IPS-15b (cell line): Measurements from ENCODE around the gene ADIPOQ.
"Not testable (repeated sequence)": the region's sequence is repeated elsewhere in the genome, so short reads cannot be mapped to it uniquely, and the experiment has no call there.

Experiments used
- H3K27me3 ChIP-seq: one replicate; pipeline ENCODE4 v1.6.1; 2013; ENCODE audit warnings: low read length; ENCODE audit not compliant: control insufficient read depth, insufficient read depth
- H3K36me3 ChIP-seq: one replicate; pipeline ENCODE4 v1.6.1; 2013; ENCODE audit warnings: low read length; ENCODE audit not compliant: control insufficient read depth, insufficient read depth
- H3K4me1 ChIP-seq: one replicate; pipeline ENCODE4 v1.6.1; 2013; ENCODE audit warnings: mild to moderate bottlenecking, low read length; ENCODE audit not compliant: control insufficient read depth, insufficient read depth
- H3K4me3 ChIP-seq: one replicate; pipeline ENCODE4 v1.5.1; 2013; ENCODE audit warnings: low read depth, low read length
- H3K9ac ChIP-seq: one replicate; pipeline ENCODE4 v1.6.1; 2013; ENCODE audit warnings: low read depth, mild to moderate bottlenecking, low read length
- H3K9me3 ChIP-seq: one replicate; pipeline ENCODE4 v1.6.1; 2013; ENCODE audit warnings: mild to moderate bottlenecking, low read length; ENCODE audit not compliant: control insufficient read depth, insufficient read depth

ADIPOQ gene

GRCh38 chr3:186831798-186832197, 10.7 kb upstream of the ADIPOQ start:
- H3K4me1 ChIP-seq, result no peaks in the 10 kb centered on the region
- peaks cover 44% of the 10 kb centered on the region for H3K27me3 ChIP-seq
- no peaks in the 10 kb centered on the region for H3K36me3 ChIP-seq
- no peaks in the 10 kb centered on the region for H3K9me3 ChIP-seq
- no peak overlapping the region for H3K4me3 ChIP-seq
- no peak overlapping the region for H3K9ac ChIP-seq

DNA sequence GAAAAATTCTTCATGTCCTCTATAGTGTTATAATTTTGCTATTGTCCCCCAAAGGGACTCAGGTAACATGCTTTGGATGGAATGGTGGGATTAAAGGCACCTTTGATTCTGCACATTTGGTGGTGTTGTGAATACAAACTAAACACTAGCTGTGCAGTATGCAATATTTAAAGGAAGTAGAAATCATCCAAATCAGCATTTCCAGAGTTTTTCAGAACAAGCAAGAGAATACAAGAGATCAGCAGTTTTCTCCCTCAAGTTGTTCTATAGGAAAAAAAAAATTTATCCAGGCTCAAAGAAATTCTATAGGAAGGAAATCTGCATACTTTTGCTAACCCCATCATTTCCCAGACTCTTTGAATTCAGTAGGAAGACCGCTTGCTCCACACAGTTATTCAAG, 10.2 kb upstream of the ADIPOQ start:
- no peak overlapping the region for H3K4me3 ChIP-seq
- no peaks in the 10 kb centered on the region for H3K4me1 ChIP-seq
- no peaks in the 10 kb centered on the region for H3K9me3 ChIP-seq
- H3K9ac ChIP-seq, result no peak overlapping the region
- H3K27me3 ChIP-seq, result peaks cover 44% of the 10 kb centered on the region
- no peaks in the 10 kb centered on the region for H3K36me3 ChIP-seq

DNA sequence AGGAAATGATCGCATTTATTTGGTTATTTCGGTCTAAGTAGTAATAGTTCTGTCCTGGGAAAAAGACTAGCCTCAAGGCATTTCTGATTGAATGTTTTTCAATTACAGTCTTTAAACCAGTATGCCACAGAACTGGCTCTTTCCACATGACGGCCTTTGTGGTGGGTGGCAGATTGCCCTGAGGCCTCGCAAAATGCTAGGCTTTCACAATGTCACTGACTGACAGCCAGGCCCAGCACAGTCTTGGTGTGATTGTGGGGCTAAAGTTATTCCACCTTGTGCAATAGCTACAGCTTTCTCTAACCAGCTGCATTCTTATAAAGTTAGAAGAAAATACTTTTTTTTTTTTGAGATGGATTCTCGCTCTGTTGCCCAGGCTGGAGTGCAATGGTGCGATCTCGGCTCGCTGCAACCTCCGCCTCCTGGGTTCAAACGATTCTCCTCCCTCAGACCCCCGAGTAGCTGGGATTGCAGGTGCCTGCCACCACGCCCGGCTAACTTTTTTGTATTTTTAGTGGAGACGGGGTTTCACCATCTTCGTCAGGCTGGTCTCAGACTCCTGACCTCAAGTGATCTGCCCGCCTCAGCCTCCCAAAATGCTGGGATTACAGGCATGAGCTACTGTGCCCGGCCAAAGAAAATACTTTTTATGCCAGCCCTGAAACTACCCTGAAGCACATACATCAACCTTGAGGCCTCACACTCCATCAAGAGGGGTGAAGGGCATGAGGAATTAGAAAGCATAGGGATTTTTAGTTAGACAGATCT, 2.5 kb upstream of the ADIPOQ start:
- H3K36me3 ChIP-seq, result no peaks in the 10 kb centered on the region
- no peak overlapping the region for H3K4me3 ChIP-seq
- no peaks in the 10 kb centered on the region for H3K4me1 ChIP-seq
- no peak overlapping the region for H3K9ac ChIP-seq
- no peaks in the 10 kb centered on the region for H3K27me3 ChIP-seq
- no peaks in the 10 kb centered on the region for H3K9me3 ChIP-seq

GRCh38 chr3:186841620-186842019, 890 bp upstream of the ADIPOQ start:
- H3K4me1 ChIP-seq, result no peaks in the 10 kb centered on the region
- no peak overlapping the region for H3K4me3 ChIP-seq
- H3K27me3 ChIP-seq, result no peaks in the 10 kb centered on the region
- H3K9ac ChIP-seq, result no peak overlapping the region
- no peaks in the 10 kb centered on the region for H3K36me3 ChIP-seq
- no peaks in the 10 kb centered on the region for H3K9me3 ChIP-seq

GRCh38 chr3:186843039-186843432, 526 bp downstream of the ADIPOQ start:
- no peaks in the 10 kb centered on the region for H3K4me1 ChIP-seq
- H3K27me3 ChIP-seq, result no peaks in the 10 kb centered on the region
- no peaks in the 10 kb centered on the region for H3K36me3 ChIP-seq
- H3K9me3 ChIP-seq, result no peaks in the 10 kb centered on the region
- no peak overlapping the region for H3K4me3 ChIP-seq
- no peak overlapping the region for H3K9ac ChIP-seq

GRCh38 chr3:186844908-186845307, 2.4 kb downstream of the ADIPOQ start:
- Histone ChIP-seq H3K9ac (no peak overlapping the region), H3K4me1 (no peaks in the 10 kb centered on the region), H3K4me3 (no peak overlapping the region)

GRCh38 chr3:186845756-186846155, 3.2 kb downstream of the ADIPOQ start:
- Histone ChIP-seq H3K36me3 (no peaks in the 10 kb centered on the region), H3K9me3 (no peaks in the 10 kb centered on the region), H3K4me1 (no peaks in the 10 kb centered on the region), H3K27me3 (no peaks in the 10 kb centered on the region), H3K9ac (no peak overlapping the region), H3K4me3 (no peak overlapping the region)

More at GRCh38 chr3:186844908-186845307, 2.4 kb downstream of the ADIPOQ start:
- no peaks in the 10 kb centered on the region for H3K36me3 ChIP-seq
- no peaks in the 10 kb centered on the region for H3K27me3 ChIP-seq
- no peaks in the 10 kb centered on the region for H3K9me3 ChIP-seq

DNA sequence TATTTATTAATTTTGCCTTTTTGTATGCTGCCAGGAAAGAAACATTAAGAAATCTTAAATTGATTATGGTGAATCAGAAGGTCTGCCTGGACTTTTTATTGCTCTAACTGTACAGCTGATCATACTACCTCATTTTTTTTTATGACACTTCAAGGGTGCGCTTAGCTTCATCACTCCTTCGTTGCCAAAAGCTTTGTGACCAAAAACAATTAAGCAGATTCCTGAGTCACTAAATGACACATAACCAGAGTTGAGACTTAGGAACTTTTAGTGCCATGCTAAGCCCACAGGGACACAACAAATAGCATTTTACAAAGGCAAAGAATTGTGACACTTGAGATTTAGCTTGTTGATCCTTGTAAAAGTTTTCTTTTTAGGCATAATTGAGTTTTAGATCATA, 4.9 kb downstream of the ADIPOQ start:
- no peaks in the 10 kb centered on the region for H3K4me1 ChIP-seq
- no peaks in the 10 kb centered on the region for H3K9me3 ChIP-seq
- no peak overlapping the region for H3K4me3 ChIP-seq
- no peaks in the 10 kb centered on the region for H3K27me3 ChIP-seq
- no peaks in the 10 kb centered on the region for H3K36me3 ChIP-seq
- H3K9ac ChIP-seq, result no peak overlapping the region

DNA sequence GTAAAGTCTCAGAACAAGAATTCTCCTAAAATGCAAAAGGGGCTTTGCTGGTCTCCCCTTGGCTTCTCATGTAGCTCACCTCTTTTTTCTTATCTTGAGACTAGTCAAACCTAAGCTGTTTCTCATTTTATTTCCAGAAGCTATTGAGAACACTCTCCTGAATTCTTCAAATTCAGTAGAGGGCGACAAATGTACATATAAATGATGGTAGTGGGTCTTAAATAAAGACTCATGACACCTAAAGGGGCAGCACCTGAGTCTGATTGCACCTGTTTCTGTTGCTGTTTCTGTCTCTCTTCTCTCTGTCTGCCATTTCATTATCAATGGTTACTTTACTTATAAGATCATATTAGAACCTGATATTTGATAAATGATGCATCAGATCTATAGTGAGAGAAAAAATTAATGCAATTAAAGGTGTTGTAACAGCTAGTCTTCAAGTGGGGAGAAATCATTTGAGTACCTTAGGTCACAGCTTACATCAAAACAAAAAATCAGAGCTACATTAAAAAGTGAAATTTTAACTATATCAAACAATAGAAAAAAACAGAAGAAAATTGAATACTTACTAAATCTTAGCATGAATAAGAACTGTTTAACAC, 7.0 kb downstream of the ADIPOQ start:
- no peaks in the 10 kb centered on the region for H3K9me3 ChIP-seq
- H3K4me1 ChIP-seq, result no peaks in the 10 kb centered on the region
- no peaks in the 10 kb centered on the region for H3K27me3 ChIP-seq
- H3K9ac ChIP-seq, result no peak overlapping the region
- no peaks in the 10 kb centered on the region for H3K36me3 ChIP-seq
- no peak overlapping the region for H3K4me3 ChIP-seq

DNA sequence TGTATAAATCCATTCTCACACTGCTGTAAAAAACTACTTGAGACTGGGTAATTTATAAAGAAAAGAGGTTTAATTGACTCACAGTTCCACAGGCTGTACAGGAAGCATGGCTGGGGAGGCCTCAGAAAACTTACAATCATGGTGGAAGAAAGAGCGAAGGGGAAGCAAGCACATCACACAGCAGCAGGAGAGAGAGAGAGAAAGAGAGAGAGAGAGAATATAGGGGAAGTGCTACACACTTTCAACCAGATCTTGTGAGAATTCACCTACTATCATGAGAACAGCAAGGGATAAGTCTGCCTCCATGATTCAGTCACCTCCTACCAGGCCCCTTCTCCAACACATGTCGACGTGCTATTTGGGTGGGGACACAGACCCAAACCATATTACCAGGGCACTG, 9.3 kb downstream of the ADIPOQ start:
- H3K36me3 ChIP-seq, result not testable (repeated sequence)

GRCh38 chr3:186852994-186853393, 10.5 kb downstream of the ADIPOQ start:
- no peak overlapping the region for H3K9ac ChIP-seq
- no peaks in the 10 kb centered on the region for H3K36me3 ChIP-seq
- H3K4me1 ChIP-seq, result no peaks in the 10 kb centered on the region
- H3K9me3 ChIP-seq, result no peaks in the 10 kb centered on the region
- no peaks in the 10 kb centered on the region for H3K27me3 ChIP-seq
- no peak overlapping the region for H3K4me3 ChIP-seq

More for the DNA sequence above, 9.3 kb downstream of the ADIPOQ start:
- not testable (repeated sequence) for H3K4me3 ChIP-seq, H3K9me3 ChIP-seq, H3K9ac ChIP-seq, H3K27me3 ChIP-seq, H3K4me1 ChIP-seq

DNA sequence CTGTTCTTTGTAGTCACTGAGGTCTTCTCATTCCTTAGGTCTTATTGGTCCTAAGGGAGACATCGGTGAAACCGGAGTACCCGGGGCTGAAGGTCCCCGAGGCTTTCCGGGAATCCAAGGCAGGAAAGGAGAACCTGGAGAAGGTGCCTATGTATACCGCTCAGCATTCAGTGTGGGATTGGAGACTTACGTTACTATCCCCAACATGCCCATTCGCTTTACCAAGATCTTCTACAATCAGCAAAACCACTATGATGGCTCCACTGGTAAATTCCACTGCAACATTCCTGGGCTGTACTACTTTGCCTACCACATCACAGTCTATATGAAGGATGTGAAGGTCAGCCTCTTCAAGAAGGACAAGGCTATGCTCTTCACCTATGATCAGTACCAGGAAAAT, 11.6 kb downstream of the ADIPOQ start:
- H3K27me3 ChIP-seq, result no peaks in the 10 kb centered on the region

More for the DNA sequence above, 11.6 kb downstream of the ADIPOQ start:
- H3K9ac ChIP-seq, result no peak overlapping the region
- H3K4me3 ChIP-seq, result no peak overlapping the region
- no peaks in the 10 kb centered on the region for H3K36me3 ChIP-seq
- no peaks in the 10 kb centered on the region for H3K9me3 ChIP-seq
- H3K4me1 ChIP-seq, result no peaks in the 10 kb centered on the region
